ENCODE data around the gene ALDH1L2.

Gene ALDH1L2

DNA sequence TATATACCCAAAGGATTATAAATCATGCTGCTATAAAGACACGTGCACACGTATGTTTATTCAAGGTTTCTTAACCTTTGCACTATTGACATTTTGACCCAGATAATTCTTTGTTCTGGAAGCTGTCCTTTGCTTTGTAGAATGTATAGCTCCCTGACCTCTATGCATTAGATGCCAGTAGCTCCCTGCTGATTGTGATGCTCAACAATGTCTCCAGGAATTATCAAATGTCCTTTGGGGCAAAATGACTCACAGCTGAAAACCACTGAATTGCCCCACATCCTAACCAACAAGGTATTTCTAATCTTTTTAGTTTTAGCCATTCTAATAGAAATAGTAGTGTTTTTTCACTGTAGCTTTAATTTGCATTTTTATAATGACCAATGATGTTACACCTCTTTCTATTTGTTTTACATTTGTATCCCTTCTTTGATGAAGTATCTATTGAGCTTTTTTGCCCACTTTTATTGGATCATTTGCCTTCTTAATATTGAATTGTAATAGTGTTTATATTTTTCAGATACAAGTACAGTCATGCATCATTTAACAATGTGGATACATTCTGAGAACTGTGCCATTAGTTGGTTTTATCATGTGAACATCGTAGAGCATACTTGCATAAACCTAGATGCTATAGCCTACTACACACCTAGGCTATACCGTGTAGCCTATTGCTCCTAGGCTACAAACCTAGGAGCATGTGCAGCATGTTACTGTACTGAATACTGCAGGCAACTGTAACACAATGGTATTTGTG, 108.5 kb downstream of the ALDH1L2 start:
- no peak for DNase-seq

- no peak for DNase-seq
These were observed 109.5 kb downstream of the ALDH1L2 start for GRCh38 chr12:104974626-104975290.

- no peak for DNase-seq
These were observed 111.0 kb downstream of the ALDH1L2 start for GRCh38 chr12:104973250-104973649.

DNA sequence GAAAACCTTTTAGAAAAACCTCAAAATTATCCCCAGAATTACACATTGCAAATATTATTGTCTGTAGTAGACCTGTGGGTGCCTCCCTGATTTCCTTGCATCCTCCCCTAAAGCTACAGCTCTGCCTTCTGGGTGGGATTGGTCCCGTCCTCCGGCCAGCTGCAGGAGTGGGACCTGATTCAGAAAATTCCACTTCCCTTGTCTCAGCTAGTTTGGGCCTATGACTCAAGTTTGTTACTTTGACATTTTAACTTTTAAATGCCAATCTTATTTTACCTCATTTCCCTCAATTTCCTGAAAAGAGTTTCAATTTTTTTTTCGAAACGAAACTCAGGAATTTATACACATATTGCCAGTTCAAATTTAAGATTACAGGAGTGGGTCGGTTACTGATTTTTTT, 113.0 kb downstream of the ALDH1L2 start:
- DNase-seq, result no peak

Data from activated T-cell treated with anti-CD3 and anti-CD28 coated beads, Interleukin-2, amount 50 U/mL, for 48 hours (primary cell).